Prostate gland (tissue), 2 donors: Measurements from ENCODE around the gene PTPN2.

Source experiments
- POLR2A ChIP-seq: fragments of 450-650 bp; IDR thresholded peaks from one replicate; pipeline ENCODE4 v1.6.1; 2016; ENCODE audit warnings: antibody characterized with exemption, mild to moderate bottlenecking
- POLR2AphosphoS5 ChIP-seq: sonication (generic); formaldehyde crosslinking; IDR thresholded peaks from one replicate; pipeline ENCODE4 v1.6.1; 2017; ENCODE audit warnings: antibody characterized with exemption
- TF ChIP-seq, protein P1 (sequence below), 4 experiments: fragments of 200-600 bp in 2 of 4; fragments of 450-650 bp in 2 of 4; sonication (generic) in 2 of 4; IDR thresholded peaks; 1 replicate in 3 of 4; 2 replicates in 1 of 4; pipeline ENCODE4 v1.5.1; 2016 to 2019; ENCODE audit warnings: antibody characterized with exemption in 4 of 4, mild to moderate bottlenecking in 2 of 4, moderate library complexity in 2 of 4

DNA sequence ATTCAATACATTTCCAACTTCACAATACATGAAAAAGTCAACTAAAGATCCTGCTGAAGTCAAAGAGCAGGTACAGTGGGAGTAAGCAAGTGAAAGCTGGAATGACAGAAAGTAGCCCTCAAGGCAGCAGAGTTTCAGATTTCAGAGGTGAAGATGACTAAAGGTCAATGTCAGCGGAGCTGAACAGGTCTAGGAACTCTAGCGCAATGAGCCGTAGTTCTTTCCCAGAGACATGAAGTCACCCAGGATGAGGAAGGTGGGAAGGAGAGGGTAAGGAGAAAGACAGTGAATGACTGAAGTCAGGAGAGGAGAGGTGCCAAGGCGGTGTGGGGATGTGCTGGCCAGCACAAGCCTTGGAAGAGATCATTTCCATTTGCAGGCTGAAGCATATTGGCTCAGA is 28.1 kb downstream of the PTPN2 start:
- TF ChIP-seq, protein P1, sequence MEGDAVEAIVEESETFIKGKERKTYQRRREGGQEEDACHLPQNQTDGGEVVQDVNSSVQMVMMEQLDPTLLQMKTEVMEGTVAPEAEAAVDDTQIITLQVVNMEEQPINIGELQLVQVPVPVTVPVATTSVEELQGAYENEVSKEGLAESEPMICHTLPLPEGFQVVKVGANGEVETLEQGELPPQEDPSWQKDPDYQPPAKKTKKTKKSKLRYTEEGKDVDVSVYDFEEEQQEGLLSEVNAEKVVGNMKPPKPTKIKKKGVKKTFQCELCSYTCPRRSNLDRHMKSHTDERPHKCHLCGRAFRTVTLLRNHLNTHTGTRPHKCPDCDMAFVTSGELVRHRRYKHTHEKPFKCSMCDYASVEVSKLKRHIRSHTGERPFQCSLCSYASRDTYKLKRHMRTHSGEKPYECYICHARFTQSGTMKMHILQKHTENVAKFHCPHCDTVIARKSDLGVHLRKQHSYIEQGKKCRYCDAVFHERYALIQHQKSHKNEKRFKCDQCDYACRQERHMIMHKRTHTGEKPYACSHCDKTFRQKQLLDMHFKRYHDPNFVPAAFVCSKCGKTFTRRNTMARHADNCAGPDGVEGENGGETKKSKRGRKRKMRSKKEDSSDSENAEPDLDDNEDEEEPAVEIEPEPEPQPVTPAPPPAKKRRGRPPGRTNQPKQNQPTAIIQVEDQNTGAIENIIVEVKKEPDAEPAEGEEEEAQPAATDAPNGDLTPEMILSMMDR (IDR thresholded peaks at IDR 0.05): no peak
- no peak for TF ChIP-seq POLR2A
- TF ChIP-seq POLR2AphosphoS5: no peak
